HL-60 (cell line): ENCODE measurements around the gene SUPT5H.

Experiments used
- GABPA ChIP-seq: IDR thresholded peaks from 2 replicates; pipeline ENCODE4 v1.6.1; 2012; ENCODE audit warnings: low read depth
- REST ChIP-seq: IDR thresholded peaks from 2 replicates; pipeline ENCODE4 v1.6.1; 2012; ENCODE audit warnings: low read depth; ENCODE audit not compliant: insufficient replicate concordance
- TF ChIP-seq, protein P1 (sequence below): IDR thresholded peaks from one replicate; pipeline ENCODE4 v1.5.1; 2011; ENCODE audit warnings: low read length, control low read depth, inconsistent platforms; ENCODE audit not compliant: insufficient read depth

GRCh38 chr19:39409208-39410016 is 36.0 kb upstream of the SUPT5H start:
- TF ChIP-seq, protein P1, sequence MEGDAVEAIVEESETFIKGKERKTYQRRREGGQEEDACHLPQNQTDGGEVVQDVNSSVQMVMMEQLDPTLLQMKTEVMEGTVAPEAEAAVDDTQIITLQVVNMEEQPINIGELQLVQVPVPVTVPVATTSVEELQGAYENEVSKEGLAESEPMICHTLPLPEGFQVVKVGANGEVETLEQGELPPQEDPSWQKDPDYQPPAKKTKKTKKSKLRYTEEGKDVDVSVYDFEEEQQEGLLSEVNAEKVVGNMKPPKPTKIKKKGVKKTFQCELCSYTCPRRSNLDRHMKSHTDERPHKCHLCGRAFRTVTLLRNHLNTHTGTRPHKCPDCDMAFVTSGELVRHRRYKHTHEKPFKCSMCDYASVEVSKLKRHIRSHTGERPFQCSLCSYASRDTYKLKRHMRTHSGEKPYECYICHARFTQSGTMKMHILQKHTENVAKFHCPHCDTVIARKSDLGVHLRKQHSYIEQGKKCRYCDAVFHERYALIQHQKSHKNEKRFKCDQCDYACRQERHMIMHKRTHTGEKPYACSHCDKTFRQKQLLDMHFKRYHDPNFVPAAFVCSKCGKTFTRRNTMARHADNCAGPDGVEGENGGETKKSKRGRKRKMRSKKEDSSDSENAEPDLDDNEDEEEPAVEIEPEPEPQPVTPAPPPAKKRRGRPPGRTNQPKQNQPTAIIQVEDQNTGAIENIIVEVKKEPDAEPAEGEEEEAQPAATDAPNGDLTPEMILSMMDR: no peak
- no peak for TF ChIP-seq GABPA
- no peak for TF ChIP-seq REST
